Nephron (organoid): ENCODE data around the gene FPGS.

Experiments used
- H3K27ac Mint-ChIP-seq, 3 experiments: 2 replicates each; pipeline ENCODE4 v1.8.0; 2020; ENCODE audit warnings: mixed read lengths in 3 of 3, mild to moderate bottlenecking in 2 of 3, moderate library complexity in 1 of 3
- H3K27me3 Mint-ChIP-seq: 2 replicates; pipeline ENCODE4 v1.8.0; 2021; ENCODE audit warnings: low read depth, mild to moderate bottlenecking, moderate library complexity, mixed read lengths
- H3K36me3 Mint-ChIP-seq: 2 replicates; pipeline ENCODE4 v1.8.0; 2020; ENCODE audit warnings: low read depth, mixed read lengths
- H3K4me1 Mint-ChIP-seq: 2 replicates; pipeline ENCODE4 v1.8.0; 2020; ENCODE audit warnings: mixed read lengths
- H3K4me3 Mint-ChIP-seq, 3 experiments: 2 replicates each; pipeline ENCODE4 v1.8.0; 2020; ENCODE audit warnings: mild to moderate bottlenecking in 3 of 3, mixed read lengths in 3 of 3, moderate library complexity in 2 of 3
- H3K9me3 Mint-ChIP-seq: 2 replicates; pipeline ENCODE4 v1.8.0; 2020; ENCODE audit warnings: mixed read lengths
- CTCF ChIP-seq, 3 experiments: fragments of 200-600 bp; sonication (generic); IDR thresholded peaks; one replicate each; pipeline ENCODE4 v1.5.0; 2021; ENCODE audit warnings: antibody characterized with exemption in 3 of 3; ENCODE audit not compliant: unreplicated experiment in 3 of 3

FPGS gene

GRCh38 chr9:127789179-127789578, 13.5 kb upstream of the FPGS start:
- Mint-ChIP-seq H3K9me3 (no peaks in the 10 kb centered on the region), H3K4me3 (peak overlapping the region; percentile 46 to 53 (median 47))

GRCh38 chr9:127790094-127790855, 12.4 kb upstream of the FPGS start:
- peaks cover 47% of the 10 kb centered on the region for H3K36me3 Mint-ChIP-seq
- H3K27me3 Mint-ChIP-seq = no peaks in the 10 kb centered on the region
- H3K4me1 Mint-ChIP-seq = peaks cover 8% of the 10 kb centered on the region
- no peak for TF ChIP-seq CTCF (IDR thresholded peaks at IDR 0.05; ENCODE audit: unreplicated experiment in 3 of 3)
- peak overlapping the region in 2 of 3 experiments; percentile 27 to 43 for H3K4me3 Mint-ChIP-seq
- no peaks in the 10 kb centered on the region for H3K9me3 Mint-ChIP-seq
- H3K27ac Mint-ChIP-seq = peak overlapping the region in 1 of 3 experiments; percentile 44

More at GRCh38 chr9:127789179-127789578, 13.5 kb upstream of the FPGS start:
- H3K27ac Mint-ChIP-seq = no peak overlapping the region
- no peaks in the 10 kb centered on the region for H3K27me3 Mint-ChIP-seq
- H3K4me1 Mint-ChIP-seq = peaks cover 8% of the 10 kb centered on the region
- TF ChIP-seq CTCF (IDR thresholded peaks at IDR 0.05; ENCODE audit: unreplicated experiment in 3 of 3) = no peak
- H3K36me3 Mint-ChIP-seq = peaks cover 47% of the 10 kb centered on the region

- Mint-ChIP-seq H3K27ac (no peak overlapping the region), H3K36me3 (peaks cover 47% of the 10 kb centered on the region)
- no peak for TF ChIP-seq CTCF (IDR thresholded peaks at IDR 0.05; ENCODE audit: unreplicated experiment in 3 of 3)
Measured at GRCh38 chr9:127791085-127791484, 11.6 kb upstream of the FPGS start.

GRCh38 chr9:127792417-127793031, 10.2 kb upstream of the FPGS start:
- Mint-ChIP-seq H3K4me3 (no peak overlapping the region), H3K36me3 (peaks cover 38% of the 10 kb centered on the region), H3K27me3 (peaks cover 4% of the 10 kb centered on the region), H3K4me1 (peaks cover 15% of the 10 kb centered on the region), H3K9me3 (no peaks in the 10 kb centered on the region), H3K27ac (no peak overlapping the region)
- TF ChIP-seq CTCF (IDR thresholded peaks at IDR 0.05; ENCODE audit: unreplicated experiment in 3 of 3) = no peak

More at GRCh38 chr9:127791085-127791484, 11.6 kb upstream of the FPGS start:
- Mint-ChIP-seq H3K4me3 (no peak overlapping the region), H3K9me3 (no peaks in the 10 kb centered on the region), H3K4me1 (peaks cover 9% of the 10 kb centered on the region), H3K27me3 (peaks cover 1% of the 10 kb centered on the region)

- peak overlapping the region in 2 of 3 experiments; percentile 31 to 38 for H3K27ac Mint-ChIP-seq
- peaks cover 4% of the 10 kb centered on the region for H3K27me3 Mint-ChIP-seq
- no peak overlapping the region for H3K4me3 Mint-ChIP-seq
- TF ChIP-seq CTCF (IDR thresholded peaks at IDR 0.05; ENCODE audit: unreplicated experiment in 3 of 3) = no peak
- peaks cover 33% of the 10 kb centered on the region for H3K36me3 Mint-ChIP-seq
- peaks cover 12% of the 10 kb centered on the region for H3K4me1 Mint-ChIP-seq
- no peaks in the 10 kb centered on the region for H3K9me3 Mint-ChIP-seq
Measured at GRCh38 chr9:127793093-127793708, 9.5 kb upstream of the FPGS start.
